NCI-H82 (cell line): Measurements from ENCODE around the gene DCXR.

Source experiments
- DNase-seq: peaks from one replicate; lab custom pipeline; 2025; lab: John Stamatoyannopoulos, UW

The DCXR gene

GRCh38 chr17:82037092-82037888, at the start of gene DCXR:
DCXR (minus strand) TSS chr17:82037697; CDS start chr17:82037682, 15 bp downstream.
- DNase-seq, result peak; percentile 99

- DNase-seq, result no peak
Measured at GRCh38 chr17:82085931-82086764, 48.7 kb upstream of the DCXR start.

DNA sequence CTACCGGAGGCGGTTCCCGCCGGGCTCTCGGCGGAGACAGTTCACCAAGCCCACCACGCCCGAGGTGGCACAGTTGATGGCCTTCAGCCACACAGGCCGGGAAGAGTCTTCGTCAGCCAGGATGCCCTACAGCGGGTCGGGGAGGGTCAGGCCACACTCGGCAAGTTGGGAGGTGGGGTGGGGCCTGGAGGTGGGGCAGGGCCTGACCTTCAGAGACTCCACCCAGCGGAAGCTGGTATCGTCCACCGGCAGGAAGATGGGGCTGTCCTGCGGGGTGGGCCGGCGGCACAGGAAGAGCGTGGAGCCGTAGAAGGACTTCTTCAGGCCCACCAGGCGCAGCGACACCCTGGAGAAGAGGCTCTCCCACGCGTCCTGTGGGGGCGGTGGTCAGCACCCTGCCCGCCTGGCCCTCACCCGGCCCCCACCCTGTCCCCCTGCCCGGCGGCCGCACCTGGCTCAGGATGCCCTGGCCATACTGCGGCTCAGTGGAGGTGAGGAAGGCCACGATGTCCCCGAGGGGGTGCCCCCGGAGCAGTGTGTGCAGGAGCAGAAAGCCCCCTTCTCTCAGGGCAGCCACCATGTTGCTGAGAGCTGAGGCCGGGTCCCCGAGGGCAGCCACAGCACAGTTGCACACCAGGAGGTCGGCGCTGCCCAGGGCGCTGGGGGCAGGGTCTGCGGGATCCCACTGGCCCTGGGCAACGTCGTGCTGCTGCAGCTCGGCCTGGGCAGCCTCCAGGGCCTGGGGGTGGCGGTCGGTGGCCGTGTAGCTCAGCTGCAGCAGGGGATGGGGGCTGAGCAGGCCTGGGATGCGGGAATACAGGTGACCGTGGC, 47.7 kb upstream of the DCXR start:
- DNase-seq, result no peak

- DNase-seq, result no peak
Measured at GRCh38 chr17:82084373-82085030, 47.0 kb upstream of the DCXR start.

GRCh38 chr17:82083533-82084359, 46.2 kb upstream of the DCXR start:
- no peak for DNase-seq

- DNase-seq, result no peak
Measured at GRCh38 chr17:82083009-82083408, 45.5 kb upstream of the DCXR start.

GRCh38 chr17:82082456-82082855, 45.0 kb upstream of the DCXR start:
- DNase-seq, result no peak

DNA sequence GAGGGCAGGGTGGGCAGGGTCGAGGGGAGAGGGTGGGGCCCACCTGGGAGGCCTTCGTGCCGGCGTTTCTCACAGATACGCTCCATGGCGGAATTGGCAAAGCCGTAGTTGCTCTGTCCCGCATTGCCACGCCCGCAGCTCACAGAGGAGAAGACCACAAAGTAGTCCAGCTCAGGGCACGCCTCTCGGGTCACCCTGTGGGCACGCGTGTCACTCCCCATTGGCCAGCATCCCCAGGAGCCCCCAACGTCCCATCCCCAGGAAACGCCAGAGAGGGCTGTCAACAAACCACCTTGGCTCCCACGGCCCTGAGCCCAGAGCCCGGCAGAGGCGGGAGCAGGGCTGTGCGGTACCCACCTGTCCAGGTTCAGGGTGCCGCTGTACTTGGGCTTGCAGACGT, 44.5 kb upstream of the DCXR start:
- DNase-seq, result no peak

GRCh38 chr17:82081546-82081945, 44.0 kb upstream of the DCXR start:
- no peak for DNase-seq

DNA sequence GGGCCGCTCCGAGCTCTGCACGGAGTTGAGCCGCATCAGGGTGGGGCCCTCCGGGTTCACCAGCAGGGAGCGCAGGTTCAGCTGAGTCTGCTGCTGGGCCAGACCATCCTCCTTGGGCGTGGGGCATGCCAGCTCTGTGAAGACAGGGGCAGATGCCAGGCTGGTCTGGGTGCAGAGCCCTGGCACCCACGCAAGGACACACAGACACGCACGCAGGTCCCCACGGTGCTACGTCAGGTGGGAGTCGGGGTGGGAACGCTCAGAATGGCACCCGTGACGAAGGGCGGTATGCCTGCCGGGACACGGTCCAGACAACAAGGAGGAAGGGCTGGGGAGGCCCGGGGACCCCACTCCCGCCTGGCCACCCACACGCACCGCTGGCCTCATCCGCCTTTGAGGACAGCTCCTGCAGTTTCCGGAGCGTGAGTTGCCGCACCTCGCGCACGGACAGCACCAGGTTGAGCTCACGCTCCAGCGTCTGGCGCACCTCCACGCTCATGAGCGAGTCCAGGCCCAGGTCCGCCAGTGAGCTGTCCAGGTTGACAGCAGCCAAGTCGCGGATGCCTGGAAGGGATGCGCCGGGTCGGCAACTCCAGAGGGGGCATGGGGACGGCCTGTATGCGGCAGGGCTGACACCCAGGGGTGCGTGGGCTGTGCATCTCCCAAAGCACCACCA, 43.4 kb upstream of the DCXR start:
- no peak for DNase-seq

DNA sequence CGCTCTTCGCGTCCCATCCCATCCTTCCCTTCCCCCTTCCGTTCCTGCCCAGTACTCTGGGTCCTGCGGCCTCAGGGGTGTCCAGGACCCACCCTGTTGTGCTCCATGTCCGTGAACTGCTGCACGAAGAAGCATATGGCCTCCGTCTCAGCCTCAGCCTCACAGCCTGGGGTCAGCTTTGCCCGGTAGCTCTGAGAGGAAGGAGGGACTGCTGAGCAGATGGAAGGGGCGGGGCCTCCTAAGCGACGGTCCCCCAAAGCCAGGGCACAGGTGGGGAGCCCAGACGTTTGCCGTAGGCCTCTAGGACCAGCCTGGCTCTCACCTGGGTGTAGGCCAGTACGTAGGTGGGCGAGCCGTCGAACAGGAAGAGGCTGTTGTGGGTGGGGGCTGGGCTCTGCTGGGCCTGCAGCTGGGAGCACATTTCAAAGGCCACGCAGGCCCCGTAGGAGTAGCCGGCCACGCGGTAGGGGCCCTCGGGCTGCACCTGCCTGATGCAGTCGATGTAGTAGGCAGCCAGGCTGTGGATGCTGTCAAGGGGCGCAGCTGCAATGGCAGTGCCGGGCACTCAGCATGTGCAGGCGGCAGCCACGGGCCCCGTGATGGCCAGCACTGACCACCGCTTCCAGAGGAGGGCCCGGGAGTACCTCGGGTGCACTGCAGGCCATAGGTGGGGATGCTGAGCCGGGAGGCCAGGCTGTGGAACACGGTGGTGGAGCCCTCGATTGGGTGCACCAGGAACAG, 42.7 kb upstream of the DCXR start:
- peak; percentile 36 for DNase-seq

- DNase-seq, result no peak
Measured at GRCh38 chr17:82079001-82079677, 41.6 kb upstream of the DCXR start.

- DNase-seq, result no peak
Measured at GRCh38 chr17:82078433-82078832, 40.9 kb upstream of the DCXR start.

- DNase-seq, result no peak
Measured at GRCh38 chr17:82077617-82078358, 40.3 kb upstream of the DCXR start.

GRCh38 chr17:82076785-82077591, 39.5 kb upstream of the DCXR start:
- DNase-seq, result peak; percentile 39

- DNase-seq, result peak; percentile 54
Measured at GRCh38 chr17:82076018-82076784, 38.7 kb upstream of the DCXR start.

DNA sequence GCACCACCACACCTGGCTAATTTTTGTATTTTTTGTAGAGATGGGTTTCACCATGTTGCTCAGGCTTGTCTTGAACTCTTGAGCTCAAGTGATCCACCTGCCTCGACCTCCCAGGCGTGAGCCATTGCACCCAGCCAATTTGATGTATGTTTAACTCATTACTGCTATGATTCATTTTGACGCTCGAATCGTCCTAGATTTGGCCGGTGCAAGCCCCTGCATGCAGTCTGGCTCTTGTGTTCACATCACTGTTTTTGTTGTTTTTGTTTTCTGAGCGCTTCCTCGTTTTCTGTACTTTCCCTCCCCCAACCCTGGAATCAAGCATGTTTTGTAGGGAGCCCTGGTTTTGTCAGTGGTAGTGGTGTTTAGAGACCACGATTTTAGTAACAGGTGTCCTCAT, 35.9 kb upstream of the DCXR start:
- no peak for DNase-seq
